PC-9 (cell line): ENCODE data around the gene VRK1. TPM values are rescaled to one million over a fixed set of nuclear protein-coding genes. Genes with fewer than 3 reads are reported as not detected.
"Not testable (repeated sequence)": the region's sequence is repeated elsewhere in the genome, so short reads cannot be mapped to it uniquely, and the experiment has no call there.

Experiments
- BruUV-seq: library from RNA; stranded (reverse); fragments of 400-500 nt; replicated peaks from 2 replicates; lab custom pipeline; 2021; lab: Mats Ljungman, UMichigan
- CTCF ChIA-PET: fragments of 300-600 bp; sonication (Branson Sonifier 250); formaldehyde crosslinking; loops from one replicate; lab custom pipeline; 2022; ENCODE audit warnings: antibody characterized with exemption; lab: Charles Lee
- POLR2A ChIA-PET: fragments of 300-600 bp; sonication (Branson Sonifier 250); formaldehyde crosslinking; loops from one replicate; lab custom pipeline; 2022; ENCODE audit warnings: antibody characterized with exemption; ENCODE audit not compliant: unreplicated experiment; lab: Charles Lee
- DNase-seq, 2 experiments: peaks; one replicate each; pipeline versions ENCODE4 v3.0.0 to v3.0.0-alpha.2; 2015 to 2022; ENCODE audit warnings: mixed read lengths in 1 of 2
- H2AFZ ChIP-seq: fragments of 200-600 bp; sonication (generic); 2 replicates; pipeline ENCODE4 v1.8.1; 2017; ENCODE audit warnings: antibody characterized with exemption
- H3F3A ChIP-seq: fragments of 200-600 bp; sonication (generic); 2 replicates; pipeline ENCODE4 v1.8.1; 2017; ENCODE audit warnings: antibody characterized with exemption, mild to moderate bottlenecking, low read depth; ENCODE audit not compliant: insufficient read depth
- H3K27ac ChIP-seq: fragments of 200-600 bp; sonication (generic); 2 replicates; pipeline ENCODE4 v1.6.1; 2016; ENCODE audit warnings: mixed run types
- H3K27me3 ChIP-seq: fragments of 200-600 bp; sonication (generic); 2 replicates; pipeline ENCODE4 v1.6.1; 2016; ENCODE audit warnings: low read depth, mixed run types; ENCODE audit not compliant: insufficient read depth
- H3K36me3 ChIP-seq: fragments of 200-600 bp; sonication (generic); 2 replicates; pipeline ENCODE4 v1.6.1; 2016; ENCODE audit warnings: low read depth, mixed run types
- H3K4me1 ChIP-seq: fragments of 200-600 bp; sonication (generic); replicated peaks from 2 replicates; pipeline ENCODE4 v1.6.1; 2016; ENCODE audit warnings: mixed run types; ENCODE audit not compliant: insufficient read depth
- H3K4me2 ChIP-seq: fragments of 200-600 bp; sonication (generic); 2 replicates; pipeline ENCODE4 v1.6.1; 2017; ENCODE audit warnings: mixed run types
- H3K4me3 ChIP-seq: fragments of 200-600 bp; sonication (generic); 2 replicates; pipeline ENCODE4 v1.6.1; 2016; ENCODE audit warnings: mixed run types
- H3K79me2 ChIP-seq: fragments of 200-600 bp; sonication (generic); 2 replicates; pipeline ENCODE4 v1.6.1; 2017; ENCODE audit warnings: low read depth, mixed run types
- H3K9me2 ChIP-seq: fragments of 200-600 bp; sonication (generic); 2 replicates; pipeline ENCODE4 v1.8.1; 2017; ENCODE audit warnings: mild to moderate bottlenecking; ENCODE audit not compliant: insufficient read depth
- H3K9me3 ChIP-seq: fragments of 200-600 bp; sonication (generic); 2 replicates; pipeline ENCODE4 v1.8.1; 2016; ENCODE audit warnings: low read depth; ENCODE audit not compliant: insufficient read depth
- H4K20me1 ChIP-seq: fragments of 200-600 bp; sonication (generic); 2 replicates; pipeline ENCODE4 v1.8.1; 2017; ENCODE audit not compliant: insufficient read depth
- CTCF ChIP-seq: fragments of 200-600 bp; sonication (generic); conservative IDR thresholded peaks from 2 replicates; pipeline ENCODE4 v1.6.1; 2017; ENCODE audit warnings: mixed run types, antibody characterized with exemption, mild to moderate bottlenecking, moderate library complexity
- EZH2 ChIP-seq: fragments of 200-600 bp; sonication (generic); IDR thresholded peaks from 2 replicates; pipeline ENCODE4 v1.8.0; 2017; ENCODE audit warnings: antibody characterized with exemption, low read depth
- intact Hi-C: fragments of 100-400 bp; cut with micrococcal nuclease; formaldehyde crosslinking; loops from one replicate; pipeline ENCODE4 v1.10.0; 2022; ENCODE audit not compliant: unreplicated experiment
- total RNA-seq: library from RNA; stranded (reverse); gene quantifications from 2 replicates; pipeline ENCODE4 v1.2.3, GENCODE V29; 2021

The VRK1 gene
- total RNA-seq, 1 experiment from 2014 or later = 6.8 TPM

- CTCF ChIA-PET = no interaction called here
These were observed 76.9 kb downstream of the VRK1 start for GRCh38 chr14:96874127-96874526.

GRCh38 chr14:96876747-96877146, 79.6 kb downstream of the VRK1 start:
- DNase-seq = no peak
- H4K20me1 ChIP-seq = no peaks in the 10 kb centered on the region
- no peak overlapping the region for H3K4me2 ChIP-seq
- H3K9me2 ChIP-seq = no peaks in the 10 kb centered on the region
- H3K36me3 ChIP-seq = no peaks in the 10 kb centered on the region
- TF ChIP-seq EZH2 (no peak), CTCF (no peak)
- CTCF ChIA-PET = no interaction called here
- intact Hi-C loops = no loop called here
- POLR2A ChIA-PET = no interaction called here
- H3K79me2 ChIP-seq = no peaks in the 10 kb centered on the region
- no peak overlapping the region for H3K27ac ChIP-seq
- H3F3A ChIP-seq = no peaks in the 10 kb centered on the region
- BruUV-seq = no TSS peak
- H3K9me3 ChIP-seq = no peaks in the 10 kb centered on the region
- H3K27me3 ChIP-seq = no peaks in the 10 kb centered on the region
- no peak overlapping the region for H2AFZ ChIP-seq
- H3K4me3 ChIP-seq = no peak overlapping the region
- no peaks in the 10 kb centered on the region for H3K4me1 ChIP-seq

More at GRCh38 chr14:96874127-96874526, 76.9 kb downstream of the VRK1 start:
- no peaks in the 10 kb centered on the region for H3F3A ChIP-seq
- BruUV-seq = no TSS peak
- no peak overlapping the region for H3K4me3 ChIP-seq
- no peak overlapping the region for H2AFZ ChIP-seq
- H3K36me3 ChIP-seq = no peaks in the 10 kb centered on the region
- no peaks in the 10 kb centered on the region for H4K20me1 ChIP-seq
- DNase-seq = no peak
- H3K4me2 ChIP-seq = no peak overlapping the region
- H3K79me2 ChIP-seq = no peaks in the 10 kb centered on the region
- no peaks in the 10 kb centered on the region for H3K9me2 ChIP-seq
- no peak overlapping the region for H3K27ac ChIP-seq
- H3K9me3 ChIP-seq = no peaks in the 10 kb centered on the region
- no peak for TF ChIP-seq EZH2
- no peak for TF ChIP-seq CTCF
- no peaks in the 10 kb centered on the region for H3K27me3 ChIP-seq
- intact Hi-C loops = no loop called here
- POLR2A ChIA-PET = no interaction called here
- no peaks in the 10 kb centered on the region for H3K4me1 ChIP-seq

DNA sequence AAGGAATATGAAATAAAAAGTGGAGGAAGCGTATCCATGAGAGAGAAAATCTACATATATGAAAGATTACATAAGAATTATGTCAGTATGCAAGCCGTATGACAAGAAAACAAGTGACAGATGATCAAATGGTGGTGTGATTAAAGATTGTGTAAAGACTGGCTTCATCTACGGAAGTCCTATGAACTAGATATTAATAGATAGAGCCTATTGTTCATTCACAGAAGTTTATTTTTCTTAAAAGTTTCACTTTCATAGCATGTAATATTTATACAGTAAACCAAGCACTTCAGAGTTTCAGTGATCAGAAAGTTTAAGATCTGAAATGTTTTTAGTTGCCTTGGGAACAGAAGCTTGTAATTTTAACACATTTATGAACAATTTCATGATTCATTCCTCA, 84.5 kb downstream of the VRK1 start:
- Histone ChIP-seq H3K27ac (no peak overlapping the region), H4K20me1 (no peaks in the 10 kb centered on the region), H3F3A (no peaks in the 10 kb centered on the region), H3K4me2 (no peak overlapping the region), H3K27me3 (no peaks in the 10 kb centered on the region), H3K9me2 (no peaks in the 10 kb centered on the region), H3K79me2 (no peaks in the 10 kb centered on the region), H3K36me3 (no peaks in the 10 kb centered on the region), H3K4me3 (no peak overlapping the region), H2AFZ (no peak overlapping the region), H3K4me1 (no peaks in the 10 kb centered on the region), H3K9me3 (no peaks in the 10 kb centered on the region)
- TF ChIP-seq EZH2 (no peak), CTCF (no peak)
- DNase-seq = no peak
- intact Hi-C loops = no loop called here
- ChIA-PET POLR2A (interaction anchor here (0.6 kb wide), 1 partner anchor 21 kb away, joined by 3 read pairs; no protein-coding TSS in a partner anchor), CTCF (no interaction called here)
- BruUV-seq = no TSS peak

GRCh38 chr14:96883974-96884373, 86.8 kb downstream of the VRK1 start:
- intact Hi-C loops, H3K27ac ChIP-seq, H3K79me2 ChIP-seq, CTCF ChIA-PET, H2AFZ ChIP-seq, H3K4me3 ChIP-seq, DNase-seq, POLR2A ChIA-PET, H4K20me1 ChIP-seq, H3K4me2 ChIP-seq, H3K36me3 ChIP-seq, H3F3A ChIP-seq, H3K4me1 ChIP-seq, BruUV-seq, H3K9me2 ChIP-seq, H3K27me3 ChIP-seq, H3K9me3 ChIP-seq: not testable (repeated sequence)
